Smooth muscle cell (in vitro differentiated cells): ENCODE measurements around the gene NBL1. TPM values are rescaled to one million over a fixed set of nuclear protein-coding genes. Genes with fewer than 3 reads are reported as not detected.

Source experiments
- DNase-seq: peaks from one replicate; lab custom pipeline; 2025; ENCODE audit not compliant: unreplicated experiment; lab: John Stamatoyannopoulos, UW
- H2AFZ ChIP-seq: fragments of 200-600 bp; sonication (generic); 2 replicates; pipeline ENCODE4 v1.6.0; 2016; ENCODE audit warnings: antibody characterized with exemption, low read depth, mild to moderate bottlenecking
- H3F3A ChIP-seq: fragments of 200-600 bp; sonication (generic); 2 replicates; pipeline ENCODE4 v1.6.0; 2017; ENCODE audit warnings: antibody characterized with exemption, low read depth
- H3K27ac ChIP-seq: fragments of 200-600 bp; sonication (generic); 2 replicates; pipeline ENCODE4 v1.5.1; 2016; ENCODE audit warnings: low read depth, mild to moderate bottlenecking
- H3K27me3 ChIP-seq: fragments of 200-600 bp; sonication (generic); 2 replicates; pipeline ENCODE4 v1.6.1; 2016; ENCODE audit warnings: low read depth, mild to moderate bottlenecking
- H3K36me3 ChIP-seq: fragments of 200-600 bp; sonication (generic); 2 replicates; pipeline ENCODE4 v1.5.1; 2016; ENCODE audit warnings: low read depth
- H3K4me1 ChIP-seq: fragments of 200-600 bp; sonication (generic); 2 replicates; pipeline ENCODE4 v1.5.1; 2016; ENCODE audit warnings: low read depth
- H3K4me2 ChIP-seq: fragments of 200-600 bp; sonication (generic); 2 replicates; pipeline ENCODE4 v1.6.0; 2016; ENCODE audit warnings: mild to moderate bottlenecking
- H3K4me3 ChIP-seq: fragments of 200-600 bp; sonication (generic); 2 replicates; pipeline ENCODE4 v1.5.1; 2016; ENCODE audit warnings: mild to moderate bottlenecking
- H3K79me2 ChIP-seq: fragments of 200-600 bp; sonication (generic); 2 replicates; pipeline ENCODE4 v1.6.0; 2016; ENCODE audit warnings: low read depth, mild to moderate bottlenecking
- H3K9ac ChIP-seq: fragments of 200-600 bp; sonication (generic); 2 replicates; pipeline ENCODE4 v1.6.0; 2016; ENCODE audit warnings: low read depth
- H3K9me3 ChIP-seq: fragments of 200-600 bp; sonication (generic); replicated peaks from 2 replicates; pipeline ENCODE4 v1.5.1; 2016; ENCODE audit warnings: low read depth
- H4K20me1 ChIP-seq: fragments of 200-600 bp; sonication (generic); 2 replicates; pipeline ENCODE4 v1.6.0; 2016; ENCODE audit warnings: low read depth
- WGBS: methylation state at CpG from one replicate; pipeline ENCODE4 v1.1.7; 2016; ENCODE audit warnings: low lambda C conversion rate; 5-methylcytosine and 5-hydroxymethylcytosine counted together
- polyA plus RNA-seq: library from polyadenylated mRNA; unstranded; fragments of >200 nt; fragmentation: Nextera tagmentation; extraction: Ambion mirVana; gene quantifications from 2 replicates; pipeline ENCODE4 v1.2.1, GENCODE V29; 2016
- total RNA-seq: library from RNA; depleted of rRNA; stranded (reverse); fragments of >200 nt; gene quantifications from 2 replicates; pipeline ENCODE4 v1.2.3, GENCODE V29; 2014
- TF ChIP-seq, protein P1 (sequence below): fragments of 200-600 bp; sonication (generic); IDR thresholded peaks from 2 replicates; pipeline ENCODE4 v1.5.1; 2017; ENCODE audit warnings: borderline replicate concordance, mild to moderate bottlenecking, antibody characterized with exemption; ENCODE audit not compliant: insufficient read depth, poor library complexity, severe bottlenecking

NBL1 gene
- total and polyA plus RNA-seq, 2 experiments from 2014 or later: 9.4 to 35.9 TPM

DNA sequence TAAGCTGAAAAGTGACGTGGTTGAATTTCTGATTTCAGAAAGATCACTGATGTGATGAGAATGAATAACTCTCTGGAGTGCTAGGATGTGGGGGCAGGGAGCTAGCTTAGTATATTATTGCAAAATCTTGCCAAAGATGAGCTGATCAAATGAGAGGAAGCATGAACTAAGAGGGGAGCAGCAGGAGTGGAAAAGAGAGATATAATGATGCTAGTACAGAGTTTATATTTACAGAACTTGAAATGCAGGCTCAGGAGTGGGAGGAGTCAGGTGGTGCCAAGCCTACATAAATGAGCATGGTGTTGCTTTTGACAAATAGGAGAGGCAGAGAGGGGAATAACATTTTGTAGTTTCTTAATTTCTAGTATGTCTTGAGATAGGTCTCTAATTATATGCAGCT is 38.1 kb upstream of the NBL1 start:
- 92% methylated on average over 1 of the region's 1 CpG for WGBS
- DNase-seq: no peak
- H3K9me3 ChIP-seq: no peaks in the 10 kb centered on the region
- no peak overlapping the region for H3K4me3 ChIP-seq
- no peaks in the 10 kb centered on the region for H3K27me3 ChIP-seq
- no peak overlapping the region for H2AFZ ChIP-seq
- no peak overlapping the region for H3K27ac ChIP-seq
- no peak overlapping the region for H3K4me2 ChIP-seq
- no peaks in the 10 kb centered on the region for H3F3A ChIP-seq
- H3K36me3 ChIP-seq: no peaks in the 10 kb centered on the region
- H3K9ac ChIP-seq: no peak overlapping the region
- TF ChIP-seq, protein P1, sequence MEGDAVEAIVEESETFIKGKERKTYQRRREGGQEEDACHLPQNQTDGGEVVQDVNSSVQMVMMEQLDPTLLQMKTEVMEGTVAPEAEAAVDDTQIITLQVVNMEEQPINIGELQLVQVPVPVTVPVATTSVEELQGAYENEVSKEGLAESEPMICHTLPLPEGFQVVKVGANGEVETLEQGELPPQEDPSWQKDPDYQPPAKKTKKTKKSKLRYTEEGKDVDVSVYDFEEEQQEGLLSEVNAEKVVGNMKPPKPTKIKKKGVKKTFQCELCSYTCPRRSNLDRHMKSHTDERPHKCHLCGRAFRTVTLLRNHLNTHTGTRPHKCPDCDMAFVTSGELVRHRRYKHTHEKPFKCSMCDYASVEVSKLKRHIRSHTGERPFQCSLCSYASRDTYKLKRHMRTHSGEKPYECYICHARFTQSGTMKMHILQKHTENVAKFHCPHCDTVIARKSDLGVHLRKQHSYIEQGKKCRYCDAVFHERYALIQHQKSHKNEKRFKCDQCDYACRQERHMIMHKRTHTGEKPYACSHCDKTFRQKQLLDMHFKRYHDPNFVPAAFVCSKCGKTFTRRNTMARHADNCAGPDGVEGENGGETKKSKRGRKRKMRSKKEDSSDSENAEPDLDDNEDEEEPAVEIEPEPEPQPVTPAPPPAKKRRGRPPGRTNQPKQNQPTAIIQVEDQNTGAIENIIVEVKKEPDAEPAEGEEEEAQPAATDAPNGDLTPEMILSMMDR: no peak
- peaks cover 83% of the 10 kb centered on the region for H3K79me2 ChIP-seq
- no peaks in the 10 kb centered on the region for H3K4me1 ChIP-seq
- peaks cover 97% of the 10 kb centered on the region for H4K20me1 ChIP-seq

DNA sequence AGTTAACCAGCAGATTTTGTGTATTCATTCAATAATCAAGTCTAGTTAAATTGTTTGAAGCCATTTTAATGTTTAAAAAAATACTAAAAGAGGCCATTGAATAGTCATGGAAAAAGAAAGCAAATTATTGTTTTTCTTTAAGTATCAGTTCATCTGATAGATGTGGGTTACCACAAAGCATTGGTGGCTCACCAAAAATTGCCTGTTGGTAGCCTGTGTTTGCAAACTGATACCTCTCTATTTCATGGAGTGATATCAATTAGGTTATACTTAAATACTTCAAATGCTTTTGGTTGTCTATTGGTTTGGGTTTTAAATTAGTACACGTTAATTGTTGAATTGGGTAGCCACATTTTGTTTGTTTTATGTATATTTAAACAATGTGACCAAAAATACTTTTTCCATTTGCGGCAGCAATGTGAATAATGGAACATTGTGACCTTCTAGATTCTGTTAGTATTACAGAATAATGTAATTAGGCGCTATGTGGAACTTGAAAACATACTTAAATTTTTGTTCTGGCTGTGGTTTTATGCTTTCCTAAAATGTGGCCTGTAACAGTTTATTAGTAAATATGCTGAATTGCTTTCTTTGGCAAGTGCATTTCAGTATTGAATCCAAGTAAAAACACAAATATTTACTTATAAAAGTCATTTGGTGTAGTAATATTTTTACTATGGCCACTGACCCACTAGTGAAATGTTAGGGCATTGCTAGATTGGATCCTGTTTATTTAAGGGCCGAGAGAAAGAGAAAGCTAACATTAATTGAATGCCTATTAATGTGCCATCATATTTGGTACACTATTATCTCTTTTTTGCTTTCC is 37.1 kb upstream of the NBL1 start:
- Histone ChIP-seq H3K27me3 (no peaks in the 10 kb centered on the region), H3K9me3 (no peaks in the 10 kb centered on the region), H2AFZ (no peak overlapping the region), H3K36me3 (no peaks in the 10 kb centered on the region), H3F3A (no peaks in the 10 kb centered on the region), H4K20me1 (peaks cover 95% of the 10 kb centered on the region), H3K4me3 (no peak overlapping the region), H3K4me1 (no peaks in the 10 kb centered on the region), H3K4me2 (no peak overlapping the region), H3K9ac (no peak overlapping the region), H3K79me2 (peaks cover 74% of the 10 kb centered on the region), H3K27ac (no peak overlapping the region)
- WGBS: 93% methylated on average over 4 of the region's 4 CpGs
- TF ChIP-seq, protein P1: no peak
- DNase-seq: no peak

DNA sequence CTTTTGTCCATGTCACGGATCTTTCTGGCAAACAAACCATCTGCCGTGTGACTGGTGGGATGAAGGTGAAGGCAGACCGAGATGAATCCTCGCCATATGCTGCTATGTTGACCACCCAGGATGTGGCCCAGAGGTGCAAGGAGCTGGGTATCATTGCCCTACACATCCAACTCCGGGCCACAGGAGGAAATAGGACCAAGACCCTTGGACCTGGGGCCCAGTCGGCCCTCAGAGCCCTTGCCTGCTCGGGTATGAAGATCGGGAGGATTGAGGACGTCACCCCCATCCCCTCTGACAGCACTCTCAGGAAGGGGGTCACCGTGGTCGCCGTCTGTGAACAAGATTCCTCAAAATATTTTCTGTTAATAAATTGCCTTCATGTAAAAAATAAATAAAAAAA is 35.9 kb upstream of the NBL1 start:
- Histone ChIP-seq H3K4me2 (no peak overlapping the region), H2AFZ (no peak overlapping the region), H3K27ac (no peak overlapping the region), H3K27me3 (no peaks in the 10 kb centered on the region), H3K4me1 (no peaks in the 10 kb centered on the region), H3K9me3 (no peaks in the 10 kb centered on the region), H3K4me3 (no peak overlapping the region), H3K9ac (no peak overlapping the region), H3K36me3 (no peaks in the 10 kb centered on the region), H3K79me2 (peaks cover 71% of the 10 kb centered on the region), H4K20me1 (peaks cover 95% of the 10 kb centered on the region), H3F3A (no peaks in the 10 kb centered on the region)
- TF ChIP-seq, protein P1: no peak
- WGBS: 92% methylated on average over 12 of the region's 12 CpGs
- no peak for DNase-seq
